Ishikawa (cell line): ENCODE data around the gene ACADSB.

Experiments
- EP300 ChIP-seq: IDR thresholded peaks from 2 replicates; pipeline ENCODE4 v1.6.1; 2012; ENCODE audit warnings: borderline replicate concordance
- YY1 ChIP-seq: IDR thresholded peaks from 2 replicates; pipeline ENCODE4 v1.6.1; 2012; ENCODE audit warnings: low read depth

DNA sequence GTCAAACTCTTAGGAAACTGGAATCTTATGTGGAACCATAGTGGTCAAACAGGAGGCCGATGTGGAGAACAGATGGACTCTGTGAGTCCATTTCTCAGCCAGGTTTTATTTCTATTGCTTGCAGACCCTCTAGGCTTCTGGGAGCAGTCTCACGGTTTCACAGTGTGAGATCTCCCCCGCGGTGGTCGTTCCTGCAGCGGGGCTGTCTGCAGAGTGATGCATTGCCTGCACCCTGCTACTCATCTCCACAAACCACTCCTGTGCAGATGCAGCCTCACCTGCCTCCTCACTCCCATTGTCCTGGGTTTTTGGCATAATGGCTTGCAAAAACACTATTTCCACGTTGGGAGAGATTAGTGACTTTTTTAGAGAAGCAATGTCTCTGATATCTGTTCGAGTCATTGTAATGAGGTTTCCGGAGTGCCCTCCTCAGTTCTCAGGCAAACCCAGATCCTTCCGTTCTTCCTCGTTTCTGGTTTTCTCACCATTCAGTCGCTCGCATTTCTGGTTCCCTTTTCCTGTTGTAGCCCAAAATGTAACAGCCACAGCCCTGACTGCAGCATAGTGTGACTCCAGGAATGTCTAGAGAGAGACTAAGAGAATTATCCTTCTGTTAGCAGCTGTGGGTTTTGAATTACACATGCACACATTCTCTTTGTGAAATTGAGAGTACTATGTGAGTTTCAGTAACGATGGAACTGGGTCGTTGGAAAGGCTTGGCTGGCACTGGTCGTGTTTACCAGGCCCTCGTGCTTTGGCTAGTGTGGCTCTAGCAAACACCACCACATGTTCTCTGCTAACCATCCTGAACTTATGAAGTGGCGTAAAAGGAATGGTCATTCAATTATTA, 30.2 kb downstream of the ACADSB start:
- TF ChIP-seq EP300 = no peak
- TF ChIP-seq YY1 = no peak
